ENCODE results near the gene MSMP. TPM values are rescaled to one million over a fixed set of nuclear protein-coding genes. Genes with fewer than 3 reads are reported as not detected.

The MSMP gene
- total RNA-seq, 1 donor from 2014 or later: not detected

- Histone ChIP-seq H3K4me3 (ENCODE audit: insufficient read depth, low read depth, low read length) (no peak overlapping the region), H3K4me1 (ENCODE audit: insufficient read depth, low read length) (no peaks in the 10 kb centered on the region), H3K9ac (ENCODE audit: low read length) (no peak overlapping the region), H3K4me2 (ENCODE audit: low read length) (no peak overlapping the region), H3K9me3 (ENCODE audit: insufficient read depth, low read depth, low read length) (no peaks in the 10 kb centered on the region), H3K79me2 (ENCODE audit: insufficient read depth, low read length) (no peaks in the 10 kb centered on the region), H3K36me3 (ENCODE audit: insufficient read depth, low read length) (no peaks in the 10 kb centered on the region), H3K27ac (ENCODE audit: low read depth, low read length) (no peak overlapping the region), H2AFZ (ENCODE audit: low read depth, low read length) (no peak overlapping the region), H4K20me1 (ENCODE audit: insufficient read depth, low read length) (no peaks in the 10 kb centered on the region), H3K27me3 (ENCODE audit: insufficient read depth, low read length) (peaks cover 21% of the 10 kb centered on the region)
- Mint-ChIP-seq H3K4me3 (ENCODE audit: unreplicated experiment) (no peak overlapping the region), H3K36me3 (ENCODE audit: low read depth, unreplicated experiment) (peaks cover 8% of the 10 kb centered on the region), H3K9me3 (ENCODE audit: unreplicated experiment) (no peaks in the 10 kb centered on the region), H3K27ac (ENCODE audit: unreplicated experiment) (no peak overlapping the region), H3K4me1 (ENCODE audit: low read depth, unreplicated experiment) (no peaks in the 10 kb centered on the region), H3K27me3 (ENCODE audit: low read depth, unreplicated experiment) (no peaks in the 10 kb centered on the region)
- FAIRE-seq (no peak), DNase-seq (ENCODE audit: low read depth) (no peak)
- TF ChIP-seq CTCF (IDR thresholded peaks at IDR 0.05; ENCODE audit: insufficient read depth, low read depth, low read length) (no peak), EZH2 (IDR thresholded peaks at IDR 0.05; ENCODE audit: insufficient read depth, low read length) (no peak)
Measured at GRCh38 chr9:35783418-35783817, 29.3 kb upstream of the MSMP start.

GRCh38 chr9:35781066-35781465 is 27.0 kb upstream of the MSMP start:
- FAIRE-seq (no peak), DNase-seq (ENCODE audit: low read depth) (no peak)
- Histone ChIP-seq H3K79me2 (ENCODE audit: insufficient read depth, low read length) (no peaks in the 10 kb centered on the region), H4K20me1 (ENCODE audit: insufficient read depth, low read length) (no peaks in the 10 kb centered on the region), H3K4me2 (ENCODE audit: low read length) (no peak overlapping the region), H3K27ac (ENCODE audit: low read depth, low read length) (no peak overlapping the region), H2AFZ (ENCODE audit: low read depth, low read length) (no peak overlapping the region), H3K36me3 (ENCODE audit: insufficient read depth, low read length) (no peaks in the 10 kb centered on the region), H3K4me1 (ENCODE audit: insufficient read depth, low read length) (no peaks in the 10 kb centered on the region), H3K9me3 (ENCODE audit: insufficient read depth, low read depth, low read length) (no peaks in the 10 kb centered on the region), H3K27me3 (ENCODE audit: insufficient read depth, low read length) (peaks cover 21% of the 10 kb centered on the region), H3K4me3 (ENCODE audit: insufficient read depth, low read depth, low read length) (no peak overlapping the region), H3K9ac (ENCODE audit: low read length) (no peak overlapping the region)
- no peaks in the 10 kb centered on the region for H3K27me3 Mint-ChIP-seq (ENCODE audit: low read depth, unreplicated experiment)
- H3K27ac Mint-ChIP-seq (ENCODE audit: unreplicated experiment): no peak overlapping the region
- peaks cover 4% of the 10 kb centered on the region for H3K36me3 Mint-ChIP-seq (ENCODE audit: low read depth, unreplicated experiment)
- no peaks in the 10 kb centered on the region for H3K4me1 Mint-ChIP-seq (ENCODE audit: low read depth, unreplicated experiment)
- H3K9me3 Mint-ChIP-seq (ENCODE audit: unreplicated experiment): no peaks in the 10 kb centered on the region
- H3K4me3 Mint-ChIP-seq (ENCODE audit: unreplicated experiment): no peak overlapping the region
- TF ChIP-seq CTCF (IDR thresholded peaks at IDR 0.05; ENCODE audit: insufficient read depth, low read depth, low read length) (no peak), EZH2 (IDR thresholded peaks at IDR 0.05; ENCODE audit: insufficient read depth, low read length) (no peak)

- no peaks in the 10 kb centered on the region for H4K20me1 ChIP-seq (ENCODE audit: insufficient read depth, low read length)
- Mint-ChIP-seq H3K9me3 (ENCODE audit: unreplicated experiment) (no peaks in the 10 kb centered on the region), H3K36me3 (ENCODE audit: low read depth, unreplicated experiment) (peaks cover 1% of the 10 kb centered on the region), H3K27ac (ENCODE audit: unreplicated experiment) (no peak overlapping the region), H3K4me1 (ENCODE audit: low read depth, unreplicated experiment) (no peaks in the 10 kb centered on the region), H3K27me3 (ENCODE audit: low read depth, unreplicated experiment) (no peaks in the 10 kb centered on the region), H3K4me3 (ENCODE audit: unreplicated experiment) (no peak overlapping the region)
- H3K79me2 ChIP-seq (ENCODE audit: insufficient read depth, low read length): no peaks in the 10 kb centered on the region
- peaks cover 14% of the 10 kb centered on the region for H3K27me3 ChIP-seq (ENCODE audit: insufficient read depth, low read length)
- FAIRE-seq: no peak
- H2AFZ ChIP-seq (ENCODE audit: low read depth, low read length): no peak overlapping the region
- H3K4me1 ChIP-seq (ENCODE audit: insufficient read depth, low read length): no peaks in the 10 kb centered on the region
- no peak overlapping the region for H3K4me3 ChIP-seq (ENCODE audit: insufficient read depth, low read depth, low read length)
- H3K36me3 ChIP-seq (ENCODE audit: insufficient read depth, low read length): no peaks in the 10 kb centered on the region
- no peak overlapping the region for H3K9ac ChIP-seq (ENCODE audit: low read length)
- H3K27ac ChIP-seq (ENCODE audit: low read depth, low read length): no peak overlapping the region
- H3K9me3 ChIP-seq (ENCODE audit: insufficient read depth, low read depth, low read length): no peaks in the 10 kb centered on the region
- TF ChIP-seq CTCF (IDR thresholded peaks at IDR 0.05; ENCODE audit: insufficient read depth, low read depth, low read length) (no peak), EZH2 (IDR thresholded peaks at IDR 0.05; ENCODE audit: insufficient read depth, low read length) (no peak)
- H3K4me2 ChIP-seq (ENCODE audit: low read length): no peak overlapping the region
- no peak for DNase-seq (ENCODE audit: low read depth)
Measured at GRCh38 chr9:35778496-35778895, 24.4 kb upstream of the MSMP start.

Data from astrocyte (in vitro differentiated cells and primary cell).